ENCODE measurements around the gene CMTM2.
"Not testable (repeated sequence)": the region's sequence is repeated elsewhere in the genome, so short reads cannot be mapped to it uniquely, and the experiment has no call there.

DNA sequence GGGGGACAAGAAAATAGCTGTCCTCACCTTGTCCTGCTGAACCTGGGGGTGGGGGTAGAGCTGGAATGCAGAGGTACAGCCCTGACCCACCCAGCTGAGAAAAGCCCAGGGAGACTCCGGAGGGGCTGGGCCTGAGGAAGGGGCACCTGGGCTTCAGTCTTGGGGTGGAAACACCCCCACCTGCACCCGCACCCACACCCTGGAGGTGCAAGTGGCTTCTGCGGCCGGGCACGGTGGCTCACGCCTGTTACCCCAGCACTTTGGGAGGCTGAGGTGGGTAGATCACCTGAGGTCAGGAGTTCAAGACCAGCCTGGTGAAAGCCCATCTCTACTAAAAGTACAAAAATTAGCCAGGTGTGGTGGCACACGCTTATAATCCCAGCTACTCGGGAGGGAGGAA, 32.6 kb downstream of the CMTM2 start:
- not testable (repeated sequence) for TF ChIP-seq EZH2 (IDR thresholded peaks at IDR 0.05; ENCODE audit: low read length, missing control alignments)
- TF ChIP-seq, protein P1, sequence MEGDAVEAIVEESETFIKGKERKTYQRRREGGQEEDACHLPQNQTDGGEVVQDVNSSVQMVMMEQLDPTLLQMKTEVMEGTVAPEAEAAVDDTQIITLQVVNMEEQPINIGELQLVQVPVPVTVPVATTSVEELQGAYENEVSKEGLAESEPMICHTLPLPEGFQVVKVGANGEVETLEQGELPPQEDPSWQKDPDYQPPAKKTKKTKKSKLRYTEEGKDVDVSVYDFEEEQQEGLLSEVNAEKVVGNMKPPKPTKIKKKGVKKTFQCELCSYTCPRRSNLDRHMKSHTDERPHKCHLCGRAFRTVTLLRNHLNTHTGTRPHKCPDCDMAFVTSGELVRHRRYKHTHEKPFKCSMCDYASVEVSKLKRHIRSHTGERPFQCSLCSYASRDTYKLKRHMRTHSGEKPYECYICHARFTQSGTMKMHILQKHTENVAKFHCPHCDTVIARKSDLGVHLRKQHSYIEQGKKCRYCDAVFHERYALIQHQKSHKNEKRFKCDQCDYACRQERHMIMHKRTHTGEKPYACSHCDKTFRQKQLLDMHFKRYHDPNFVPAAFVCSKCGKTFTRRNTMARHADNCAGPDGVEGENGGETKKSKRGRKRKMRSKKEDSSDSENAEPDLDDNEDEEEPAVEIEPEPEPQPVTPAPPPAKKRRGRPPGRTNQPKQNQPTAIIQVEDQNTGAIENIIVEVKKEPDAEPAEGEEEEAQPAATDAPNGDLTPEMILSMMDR (conservative IDR thresholded peaks at IDR 0.05 in 1 of 2, IDR thresholded peaks at IDR 0.05 in 1 of 2; ENCODE audit: low read depth in 1 of 2, low read length in 2 of 2) = not testable (repeated sequence)

Measured in fibroblast of lung (primary cell).